BJ (cell line): Measurements from ENCODE around the gene RBM34. TPM values are rescaled to one million over a fixed set of nuclear protein-coding genes. Genes with fewer than 3 reads are reported as not detected.
"Not testable (repeated sequence)": the region's sequence is repeated elsewhere in the genome, so short reads cannot be mapped to it uniquely, and the experiment has no call there.

Source experiments
- CTCF ChIA-PET: fragments of 350-600 bp; formaldehyde crosslinking; extraction: SDS; loops from one replicate; lab custom pipeline; 2021; ENCODE audit warnings: antibody characterized with exemption, inconsistent platforms; lab: Yijun Ruan, JAX
- POLR2A ChIA-PET: fragments of 300-600 bp; sonication (Branson Sonifier 250); formaldehyde crosslinking; extraction: SDS; loops from one replicate; lab custom pipeline; 2021; ENCODE audit warnings: antibody characterized with exemption; lab: Charles Lee
- DNase-seq: peaks from one replicate; pipeline ENCODE4 v3.0.0-alpha.2; 2011; ENCODE audit warnings: low read depth
- H3K27me3 ChIP-seq: 2 replicates; pipeline ENCODE4 v1.6.0; 2011; ENCODE audit warnings: low read length; ENCODE audit not compliant: control insufficient read depth, insufficient read depth
- H3K36me3 ChIP-seq: 2 replicates; pipeline ENCODE4 v1.5.1; 2011; ENCODE audit warnings: low read length; ENCODE audit not compliant: control insufficient read depth, insufficient read depth
- H3K4me3 ChIP-seq: 2 replicates; pipeline ENCODE4 v1.5.1; 2011; ENCODE audit warnings: low read depth, mild to moderate bottlenecking, control low read depth, low read length
- polyA minus RNA-seq: library from RNA; depleted of rRNA, polyadenylated mRNA; stranded (reverse); fragments of >200 nt; gene quantifications from 2 replicates; pipeline ENCODE4 v1.2.3, GENCODE V29; 2011; rRNA and poly(A)+ RNA removed
- polyA plus RNA-seq: library from polyadenylated mRNA; depleted of rRNA; stranded (reverse); fragments of >200 nt; gene quantifications from 2 replicates; pipeline ENCODE4 v1.2.3, GENCODE V29; 2011; rRNA removed
- TF ChIP-seq, protein P1 (sequence below): IDR thresholded peaks from 2 replicates; pipeline ENCODE4 v1.5.1; 2011; ENCODE audit warnings: low read depth, mild to moderate bottlenecking, control low read depth, inconsistent platforms, low read length, moderate library complexity; ENCODE audit not compliant: insufficient read depth

RBM34 gene
- polyA plus RNA-seq = 24.4 and 34.0 TPM in 2 replicates
- polyA minus RNA-seq = 13.8 and 16.3 TPM in 2 replicates

DNA sequence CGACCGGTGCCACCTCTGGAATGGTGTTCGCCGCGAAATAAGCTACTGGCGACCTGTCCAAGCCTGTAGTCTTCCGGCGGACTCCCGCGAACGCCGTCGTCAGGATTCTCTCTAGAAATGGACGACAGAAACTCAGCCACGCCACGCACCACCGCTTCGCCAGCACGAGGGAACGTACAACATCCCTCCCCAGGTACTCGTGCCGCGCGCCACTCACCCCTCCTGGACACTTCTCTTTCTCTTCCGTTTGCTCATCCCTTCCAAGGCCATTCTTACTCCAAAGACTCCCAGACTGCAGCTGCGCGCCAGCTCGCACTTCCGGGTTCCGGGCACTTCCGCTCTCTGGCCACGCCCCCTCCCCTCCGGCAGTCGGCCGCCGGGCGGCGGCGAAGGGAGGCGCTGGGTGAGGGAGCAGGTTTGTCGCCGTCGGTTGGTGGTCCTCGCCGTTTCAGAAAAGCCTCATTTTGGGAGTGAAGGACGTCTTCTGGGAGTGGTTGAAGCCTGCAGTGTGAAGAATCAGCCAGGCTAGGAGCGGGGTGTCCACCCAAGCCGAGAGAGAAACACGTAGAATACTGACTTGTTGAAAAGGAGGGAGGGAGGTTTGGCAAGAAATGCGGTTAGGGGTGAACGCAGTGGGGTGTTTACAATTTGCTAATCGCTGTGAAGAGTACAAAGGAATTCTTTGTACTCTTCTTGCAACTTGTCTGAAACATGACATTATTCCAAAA, at the start of gene RBM34:
Gene RBM34, minus strand, starts transcription at position 294 of the 728 bp plus-strand sequence. Its CDS starts 24 bp downstream, at position 270.
- TF ChIP-seq, protein P1, sequence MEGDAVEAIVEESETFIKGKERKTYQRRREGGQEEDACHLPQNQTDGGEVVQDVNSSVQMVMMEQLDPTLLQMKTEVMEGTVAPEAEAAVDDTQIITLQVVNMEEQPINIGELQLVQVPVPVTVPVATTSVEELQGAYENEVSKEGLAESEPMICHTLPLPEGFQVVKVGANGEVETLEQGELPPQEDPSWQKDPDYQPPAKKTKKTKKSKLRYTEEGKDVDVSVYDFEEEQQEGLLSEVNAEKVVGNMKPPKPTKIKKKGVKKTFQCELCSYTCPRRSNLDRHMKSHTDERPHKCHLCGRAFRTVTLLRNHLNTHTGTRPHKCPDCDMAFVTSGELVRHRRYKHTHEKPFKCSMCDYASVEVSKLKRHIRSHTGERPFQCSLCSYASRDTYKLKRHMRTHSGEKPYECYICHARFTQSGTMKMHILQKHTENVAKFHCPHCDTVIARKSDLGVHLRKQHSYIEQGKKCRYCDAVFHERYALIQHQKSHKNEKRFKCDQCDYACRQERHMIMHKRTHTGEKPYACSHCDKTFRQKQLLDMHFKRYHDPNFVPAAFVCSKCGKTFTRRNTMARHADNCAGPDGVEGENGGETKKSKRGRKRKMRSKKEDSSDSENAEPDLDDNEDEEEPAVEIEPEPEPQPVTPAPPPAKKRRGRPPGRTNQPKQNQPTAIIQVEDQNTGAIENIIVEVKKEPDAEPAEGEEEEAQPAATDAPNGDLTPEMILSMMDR = peak; percentile 44
- Histone ChIP-seq H3K4me3 (peak within 1 kb of the TSS; percentile 78), H3K27me3 (no peaks in the 10 kb centered on the region), H3K36me3 (peaks cover 7% of the 10 kb centered on the region)
- ChIA-PET CTCF (interaction anchor here (0.9 to 1.0 kb wide), 4 partner anchors 11 to 31 kb away, joined by 3 read pairs; no protein-coding TSS in a partner anchor), POLR2A (no interaction called here)
- DNase-seq = peak; percentile 55

GRCh38 chr1:235207209-235207565, 46.1 kb upstream of the RBM34 start:
- Histone ChIP-seq H3K36me3 (peaks cover 1% of the 10 kb centered on the region; the same call in 1 of the 2 replicates), H3K4me3 (no peak overlapping the region), H3K27me3 (no peaks in the 10 kb centered on the region)
- POLR2A ChIA-PET = no interaction called here
- DNase-seq = no peak
- CTCF ChIA-PET = interaction anchor here (1.0 kb wide), 1 partner anchor 209 kb away, joined by 4 read pairs; no protein-coding TSS in a partner anchor
- TF ChIP-seq, protein P1 = no peak

DNA sequence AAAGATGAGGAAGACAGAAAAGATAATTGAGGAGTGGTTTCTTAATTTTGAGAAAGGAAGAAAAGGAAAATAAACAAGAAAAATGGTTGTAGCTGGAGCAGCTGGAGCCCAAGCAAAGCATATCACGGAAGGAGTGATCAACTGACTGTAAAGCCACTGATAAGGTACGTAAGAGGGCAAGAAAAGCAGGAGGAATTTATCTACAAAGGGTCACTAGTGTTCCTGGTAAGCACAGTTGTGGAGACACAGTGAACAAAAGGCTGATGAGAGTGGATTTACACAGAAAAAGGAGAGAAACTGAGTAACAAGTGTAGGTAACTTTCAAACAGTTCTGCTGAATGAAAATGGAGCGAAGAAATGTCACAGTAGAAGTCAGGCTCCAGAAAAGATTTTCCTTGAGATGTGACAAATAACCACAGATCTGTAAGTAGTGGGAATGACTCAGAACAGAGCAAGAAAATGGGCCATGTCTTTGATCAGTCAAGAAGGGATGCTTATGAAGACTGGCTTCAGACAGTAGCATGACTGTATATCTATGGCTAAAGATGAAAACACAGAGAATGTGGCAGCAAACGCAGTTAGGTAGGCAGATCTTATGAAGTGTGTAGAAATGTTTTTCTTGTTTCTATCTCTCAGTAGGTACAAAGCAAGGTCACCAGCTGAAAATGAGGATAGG, 45.6 kb upstream of the RBM34 start:
- ChIA-PET POLR2A (no interaction called here), CTCF (no interaction called here)
- Histone ChIP-seq H3K36me3 (peaks cover 1% of the 10 kb centered on the region; the same call in 1 of the 2 replicates), H3K27me3 (no peaks in the 10 kb centered on the region), H3K4me3 (no peak overlapping the region)
- no peak for DNase-seq
- TF ChIP-seq, protein P1 = no peak

- ChIA-PET POLR2A (no interaction called here), CTCF (no interaction called here)
- DNase-seq = no peak
- Histone ChIP-seq H3K36me3 (peaks cover 1% of the 10 kb centered on the region), H3K4me3 (no peak overlapping the region), H3K27me3 (no peaks in the 10 kb centered on the region)
- TF ChIP-seq, protein P1 = no peak
Observed at GRCh38 chr1:235205687-235206086, 44.6 kb upstream of the RBM34 start.

DNA sequence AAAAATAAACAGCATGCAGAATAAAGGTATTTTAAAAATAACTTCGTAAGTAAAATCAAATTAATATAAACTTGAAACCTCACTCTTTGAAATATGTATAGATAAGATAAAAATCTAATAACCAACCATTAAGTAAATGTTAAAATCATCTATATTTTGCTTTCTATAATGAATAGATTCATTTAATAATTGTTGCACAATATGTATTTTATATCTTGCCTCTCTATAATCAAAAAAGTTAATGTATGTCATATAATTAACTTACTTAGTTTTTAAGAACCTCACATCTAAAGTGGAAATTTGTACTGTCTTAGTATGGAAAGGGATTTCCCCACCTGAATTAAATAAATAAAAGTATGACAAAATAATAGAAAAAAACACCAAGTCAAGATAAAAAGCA, 42.4 kb upstream of the RBM34 start:
- ChIA-PET CTCF (no interaction called here), POLR2A (no interaction called here)
- Histone ChIP-seq H3K27me3 (no peaks in the 10 kb centered on the region), H3K4me3 (no peak overlapping the region), H3K36me3 (peaks cover 1% of the 10 kb centered on the region)
- TF ChIP-seq, protein P1 = no peak
- DNase-seq = no peak

DNA sequence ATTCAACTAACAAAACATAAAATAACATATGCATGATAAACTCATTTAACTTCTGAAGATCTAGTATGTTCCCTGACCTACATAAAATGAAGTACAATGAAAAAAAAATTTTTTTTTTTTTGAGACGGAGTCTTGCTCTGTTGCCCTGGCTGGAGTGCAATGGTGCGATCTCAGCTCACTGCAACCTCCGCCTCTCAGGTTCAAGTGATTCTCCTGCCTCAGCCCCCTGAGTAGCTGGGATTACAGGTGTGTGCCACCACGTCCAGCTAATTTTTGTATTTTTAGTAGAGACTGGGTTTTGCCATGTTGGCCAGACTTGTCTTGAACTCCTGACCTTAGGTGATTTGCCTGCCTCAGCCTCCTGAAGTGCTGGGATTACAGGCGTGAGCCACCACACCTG, 41.4 kb upstream of the RBM34 start:
- H3K27me3 ChIP-seq, H3K36me3 ChIP-seq, POLR2A ChIA-PET, DNase-seq, H3K4me3 ChIP-seq, CTCF ChIA-PET: not testable (repeated sequence)
